Suprapubic skin (tissue), 3 donors: ENCODE results near the gene CPXM1.
A peak's percentile ranks its signal among the peaks of the same experiment; 100 is the strongest.

Source experiments
- CTCF ChIP-seq, 2 donors: fragments of 200-600 bp in 1 of 2; fragments of 450-650 bp in 1 of 2; sonication (generic) in 1 of 2; IDR thresholded peaks; one replicate each; pipeline ENCODE4 v1.5.1; 2016 to 2019; ENCODE audit warnings: antibody characterized with exemption in 2 of 2, mild to moderate bottlenecking in 1 of 2, moderate library complexity in 1 of 2
- POLR2A ChIP-seq, 2 donors: fragments of 450-650 bp; IDR thresholded peaks; one replicate each; pipeline ENCODE4 v1.6.1; 2017; ENCODE audit warnings: antibody characterized with exemption in 2 of 2, mild to moderate bottlenecking in 2 of 2, moderate library complexity in 2 of 2

- TF ChIP-seq CTCF (IDR thresholded peaks at IDR 0.05) (peak in 1 of 2 donors; percentile 73), POLR2A (IDR thresholded peaks at IDR 0.05) (no peak)
Observed at GRCh38 chr20:2752567-2753460, 47.6 kb downstream of the CPXM1 start.
